Coronary artery (tissue), 2 donors: Measurements from ENCODE around the gene CCSER1.

ENCODE experiments used
- DNase-seq: peaks from one replicate; pipeline ENCODE4 v3.0.0-alpha.2; 2017; ENCODE audit warnings: low spot score
- H3K27ac ChIP-seq, 2 donors: fragments of 200-600 bp; sonication (generic); one replicate each; pipeline ENCODE4 v1.5.1; 2016 to 2019
- H3K4me3 ChIP-seq: fragments of 200-600 bp; sonication (generic); 2 replicates; pipeline ENCODE4 v1.5.1; 2016; ENCODE audit warnings: mild to moderate bottlenecking, moderate library complexity
- CTCF ChIP-seq: fragments of 200-600 bp; sonication (generic); IDR thresholded peaks from one replicate; pipeline ENCODE4 v1.5.1; 2019; ENCODE audit warnings: antibody characterized with exemption

CCSER1 gene

GRCh38 chr4:91513326-91513725, 1386.1 kb downstream of the CCSER1 start:
- no peak overlapping the region for H3K27ac ChIP-seq
- no peak for DNase-seq
- TF ChIP-seq CTCF = no peak
- H3K4me3 ChIP-seq = no peak overlapping the region

- Histone ChIP-seq H3K4me3 (no peak overlapping the region), H3K27ac (no peak overlapping the region)
- DNase-seq = no peak
- no peak for TF ChIP-seq CTCF
Observed at GRCh38 chr4:91519155-91519554, 1392.0 kb downstream of the CCSER1 start.

- Histone ChIP-seq H3K27ac (no peak overlapping the region), H3K4me3 (no peak overlapping the region)
- TF ChIP-seq CTCF = no peak
- no peak for DNase-seq
Observed at GRCh38 chr4:91525621-91526020, 1398.4 kb downstream of the CCSER1 start.

GRCh38 chr4:91527056-91527455, 1399.9 kb downstream of the CCSER1 start:
- TF ChIP-seq CTCF = no peak
- Histone ChIP-seq H3K4me3 (no peak overlapping the region), H3K27ac (no peak overlapping the region)
- DNase-seq = no peak

GRCh38 chr4:91567594-91567993, 1440.4 kb downstream of the CCSER1 start:
- no peak for TF ChIP-seq CTCF
- no peak for DNase-seq
- H3K27ac ChIP-seq = no peak overlapping the region
- no peak overlapping the region for H3K4me3 ChIP-seq

GRCh38 chr4:91577864-91578263, 1450.7 kb downstream of the CCSER1 start:
- DNase-seq = no peak
- no peak overlapping the region for H3K27ac ChIP-seq
- no peak for TF ChIP-seq CTCF
- H3K4me3 ChIP-seq = no peak overlapping the region

- no peak overlapping the region for H3K27ac ChIP-seq
- H3K4me3 ChIP-seq = no peak overlapping the region
- TF ChIP-seq CTCF = no peak
- no peak for DNase-seq
Observed at GRCh38 chr4:91590260-91590659, 1463.1 kb downstream of the CCSER1 start.
